Mammary epithelial cell (primary cell): ENCODE data around the gene KCNIP1.

Experiments
- CTCF ChIP-seq, 2 donors: IDR thresholded peaks in 1 of 2; conservative IDR thresholded peaks in 1 of 2; 2 replicates each; pipeline ENCODE4 v1.5.1; 2011 to 2012; ENCODE audit warnings: inconsistent platforms in 2 of 2, low read length in 2 of 2, mild to moderate bottlenecking in 2 of 2, control low read depth in 1 of 2, low read depth in 1 of 2; ENCODE audit not compliant: insufficient read depth in 1 of 2; ENCODE audit errors: extremely low read depth in 1 of 2
- EZH2 ChIP-seq: IDR thresholded peaks from 2 replicates; pipeline ENCODE4 v1.6.1; 2012; ENCODE audit warnings: low read length, inconsistent platforms, borderline replicate concordance

GRCh38 chr5:170756691-170757090 is 252.9 kb downstream of the KCNIP1 start:
- TF ChIP-seq CTCF (conservative IDR thresholded peaks at IDR 0.05 in 1 of 2, IDR thresholded peaks at IDR 0.05 in 1 of 2; ENCODE audit: extremely low read depth in 1 of 2, insufficient read depth in 1 of 2, low read depth in 1 of 2, low read length in 2 of 2) (no peak), EZH2 (no peak)
